HG02588 (cell line): ENCODE results near the gene MARCHF3.
A peak's percentile ranks its signal among the peaks of the same experiment; 100 is the strongest.
"Not testable (repeated sequence)": the region's sequence is repeated elsewhere in the genome, so short reads cannot be mapped to it uniquely, and the experiment has no call there.

Source experiments
- ATAC-seq: cut with Tn5 transposase; IDR thresholded peaks from one replicate; pipeline ENCODE4 v1.9.1; 2021; ENCODE audit warnings: mild to moderate bottlenecking, moderate library complexity; ENCODE audit not compliant: unreplicated experiment

MARCHF3 gene

DNA sequence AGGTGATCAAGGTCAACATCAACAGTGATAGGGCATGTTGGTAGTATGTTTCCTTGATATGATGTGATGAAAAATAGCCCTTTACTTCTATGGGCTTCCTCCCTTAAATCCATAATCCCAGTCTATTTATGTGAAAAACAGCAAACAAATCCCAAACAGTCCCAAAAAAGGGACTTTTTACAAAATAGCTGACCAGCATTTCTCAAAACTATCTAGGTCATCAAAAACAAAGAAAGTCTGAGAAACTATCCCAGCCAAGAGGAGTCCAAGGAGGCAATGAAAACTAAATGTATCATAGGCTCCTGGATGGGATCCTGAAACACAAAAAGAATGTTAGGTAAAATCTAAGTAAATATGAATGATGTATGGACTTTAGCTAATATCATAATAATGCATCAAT, 71.2 kb downstream of the MARCHF3 start:
- ATAC-seq: no peak

- no peak for ATAC-seq
Measured at GRCh38 chr5:126956991-126957390, 73.4 kb downstream of the MARCHF3 start.

GRCh38 chr5:126954981-126955380, 75.4 kb downstream of the MARCHF3 start:
- ATAC-seq: no peak

- no peak for ATAC-seq
Measured at GRCh38 chr5:126953640-126954039, 76.7 kb downstream of the MARCHF3 start.

DNA sequence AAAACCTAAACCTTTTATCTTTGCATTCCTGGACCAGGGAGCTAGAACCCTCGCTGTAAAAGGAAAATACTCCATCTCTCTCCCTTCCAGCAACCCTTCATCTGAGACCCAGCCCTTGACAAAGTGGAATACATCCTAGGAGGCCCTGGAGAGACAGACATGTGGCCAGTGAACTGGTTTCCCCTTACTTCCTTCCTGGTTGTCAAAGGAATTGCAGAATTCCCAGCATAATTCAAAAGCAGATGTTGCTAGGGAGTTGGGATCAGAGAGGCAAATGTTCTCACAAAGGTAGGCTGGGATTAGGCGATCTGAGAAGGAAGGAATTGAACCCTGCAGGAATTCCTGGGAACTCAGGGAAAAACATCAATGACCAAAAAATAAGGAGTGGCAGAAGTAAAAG, 80.9 kb downstream of the MARCHF3 start:
- no peak for ATAC-seq

DNA sequence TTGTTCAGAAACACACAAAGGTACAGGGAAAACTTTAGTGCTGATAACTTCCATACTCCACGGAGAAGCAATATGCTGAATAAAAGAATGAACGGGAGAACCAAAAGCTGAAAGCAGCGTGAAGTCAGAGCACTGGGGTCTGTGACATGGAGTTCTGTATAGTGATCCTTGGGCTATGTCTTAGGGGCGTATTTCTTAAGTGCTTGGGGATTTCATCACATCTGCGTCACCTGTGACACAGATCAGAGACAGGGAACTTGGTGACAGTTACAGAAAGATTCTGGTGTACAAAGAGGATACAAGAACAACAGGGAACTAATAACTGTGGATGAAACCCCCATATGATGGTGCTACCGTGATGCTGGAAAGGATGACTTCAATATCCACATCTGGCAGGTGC, 81.9 kb downstream of the MARCHF3 start:
- ATAC-seq: no peak

- ATAC-seq: no peak
Measured at GRCh38 chr5:126948011-126948355, 82.4 kb downstream of the MARCHF3 start.

- ATAC-seq: peak; percentile 91
Measured at GRCh38 chr5:126947146-126948010, 83.0 kb downstream of the MARCHF3 start.

DNA sequence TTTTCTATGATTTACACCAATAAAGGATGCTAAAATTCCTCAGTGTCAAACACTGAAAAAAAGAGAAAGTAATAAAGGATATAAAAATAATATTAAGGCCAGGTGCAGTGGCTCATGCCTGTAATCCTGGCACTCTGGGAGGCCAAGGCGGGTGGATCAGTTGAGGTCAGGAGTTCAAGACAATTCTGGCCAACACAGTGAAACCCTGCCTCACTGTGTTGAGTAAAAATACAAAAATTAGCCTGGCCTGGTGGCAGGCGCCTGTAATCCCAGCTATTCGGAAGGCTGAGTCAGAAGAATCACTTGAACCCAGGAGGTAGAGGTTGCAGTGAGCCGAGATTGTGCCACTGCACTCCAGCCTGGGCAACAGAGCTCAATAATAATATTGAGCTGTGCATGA, 87.5 kb downstream of the MARCHF3 start:
- ATAC-seq: not testable (repeated sequence)

- ATAC-seq: no peak
Measured at GRCh38 chr5:126941403-126941802, 89.0 kb downstream of the MARCHF3 start.

DNA sequence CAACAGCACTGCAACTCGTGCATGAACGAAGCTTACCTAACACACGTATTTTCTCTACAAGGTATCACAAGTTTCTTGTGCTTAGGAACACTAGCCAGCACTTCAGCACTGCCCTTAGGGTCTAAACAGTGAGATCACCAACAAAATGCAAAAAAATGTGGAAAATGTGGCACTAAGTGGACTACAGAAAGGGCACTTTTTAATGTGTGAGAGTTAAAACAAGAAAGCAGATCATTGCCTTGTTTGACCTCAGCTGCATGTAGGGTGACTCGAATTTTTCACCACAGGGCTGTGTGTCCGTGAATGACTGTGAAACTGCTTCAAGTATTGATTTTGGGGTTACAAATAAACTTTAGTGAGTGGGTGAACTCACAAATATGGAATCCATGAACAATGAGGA, 90.5 kb downstream of the MARCHF3 start:
- no peak for ATAC-seq

GRCh38 chr5:126938466-126938865, 91.9 kb downstream of the MARCHF3 start:
- no peak for ATAC-seq

- no peak for ATAC-seq
Measured at GRCh38 chr5:126937771-126938170, 92.6 kb downstream of the MARCHF3 start.

DNA sequence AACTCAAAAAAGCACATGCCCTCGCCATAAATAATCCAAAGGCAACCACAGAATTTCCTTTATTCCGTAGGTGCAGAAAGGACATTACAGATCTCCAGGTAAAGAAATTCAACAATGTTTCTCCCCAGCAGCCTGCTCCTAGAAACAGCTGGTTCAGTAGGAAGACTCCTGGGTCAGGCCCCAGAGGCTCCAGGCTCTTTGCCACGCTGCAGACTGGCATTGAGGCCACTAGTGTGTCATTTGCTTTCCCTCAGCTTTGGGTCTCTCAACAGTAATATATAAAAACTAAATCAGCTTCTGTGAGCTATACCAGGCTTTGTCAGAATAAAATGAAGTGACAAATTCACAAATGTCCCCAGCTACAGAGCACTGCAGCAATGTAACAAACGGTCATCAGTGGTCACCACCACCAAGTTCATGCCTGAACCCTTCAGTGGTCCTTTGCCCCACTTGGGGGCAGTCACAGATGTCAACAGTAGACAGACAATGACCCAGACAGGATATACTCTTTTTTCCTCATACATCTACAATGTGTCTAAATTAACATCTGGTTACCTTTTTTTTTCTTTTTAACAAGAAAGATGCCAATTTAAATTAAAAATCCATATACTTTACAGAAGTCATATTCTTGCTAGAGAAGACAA, 93.5 kb downstream of the MARCHF3 start:
- ATAC-seq: no peak

DNA sequence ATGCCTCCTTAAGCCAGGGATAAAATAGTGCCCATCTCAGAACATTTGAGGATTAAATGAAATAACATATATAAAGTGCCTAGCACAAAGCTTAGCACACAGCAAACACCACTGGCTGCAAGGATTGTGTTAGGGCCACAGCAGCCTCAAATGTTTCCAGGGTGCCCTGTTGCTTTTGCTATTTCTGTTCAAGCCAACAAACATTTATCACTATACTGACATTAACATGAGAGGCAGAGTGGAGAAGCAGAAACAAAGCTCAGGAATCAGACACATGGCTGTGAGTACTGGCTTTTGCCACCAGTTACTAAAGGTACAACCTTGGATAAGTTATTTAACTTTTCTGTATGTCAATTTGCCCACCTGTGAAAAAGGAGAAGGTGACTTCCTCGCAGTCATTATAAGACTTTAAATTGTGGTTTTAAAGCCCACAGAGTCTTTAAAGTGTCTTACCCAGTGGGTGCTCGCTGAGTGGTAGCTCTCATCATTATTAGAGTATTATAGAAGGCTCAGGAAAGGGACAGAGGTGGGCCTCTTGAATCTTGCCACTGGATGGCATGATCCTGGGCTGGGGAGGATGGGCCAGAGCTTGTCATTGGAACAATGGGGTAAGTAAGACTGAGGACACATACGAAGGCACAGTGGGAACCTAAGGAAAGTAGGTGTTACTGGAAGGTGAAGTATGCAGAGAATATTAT, 98.2 kb downstream of the MARCHF3 start:
- ATAC-seq: no peak

DNA sequence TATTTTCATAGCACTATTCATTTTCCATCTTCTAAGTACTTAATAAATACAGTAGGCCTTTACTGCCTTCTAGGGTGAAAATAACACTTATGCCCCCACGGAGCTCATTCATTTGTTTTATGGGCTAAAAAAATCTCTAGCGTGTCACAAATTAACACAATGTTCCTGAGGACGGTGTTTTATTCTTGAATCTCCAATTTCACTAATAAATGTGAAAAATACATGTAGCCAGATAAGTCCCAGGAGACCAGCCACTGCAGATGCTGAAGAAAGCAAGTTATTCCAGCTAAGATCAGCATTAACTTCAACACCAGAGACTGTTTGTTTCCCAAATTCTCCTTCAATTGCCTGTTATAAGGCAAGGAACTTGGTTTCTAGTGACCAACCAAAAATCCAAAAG, 102.3 kb downstream of the MARCHF3 start:
- ATAC-seq: no peak

DNA sequence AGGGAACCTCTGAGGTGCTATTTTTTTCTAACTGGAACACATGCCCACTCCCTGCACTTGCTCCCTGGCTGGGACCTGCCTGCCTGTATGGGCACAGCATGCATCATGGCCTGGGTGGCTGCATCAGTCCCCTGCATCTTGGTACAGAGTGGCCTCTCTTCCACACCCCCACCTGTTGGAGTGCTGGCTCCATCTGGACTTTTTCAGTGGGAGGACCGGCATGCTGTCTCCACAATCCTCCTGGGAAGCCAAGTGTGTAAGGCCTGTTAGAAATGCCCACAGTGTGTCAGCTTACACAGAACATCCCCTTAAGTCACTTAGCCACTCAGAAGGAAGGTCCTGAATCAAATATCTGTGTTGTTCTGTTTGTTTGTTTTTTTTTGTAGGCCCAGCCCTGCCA, 102.9 kb downstream of the MARCHF3 start:
- ATAC-seq: no peak

DNA sequence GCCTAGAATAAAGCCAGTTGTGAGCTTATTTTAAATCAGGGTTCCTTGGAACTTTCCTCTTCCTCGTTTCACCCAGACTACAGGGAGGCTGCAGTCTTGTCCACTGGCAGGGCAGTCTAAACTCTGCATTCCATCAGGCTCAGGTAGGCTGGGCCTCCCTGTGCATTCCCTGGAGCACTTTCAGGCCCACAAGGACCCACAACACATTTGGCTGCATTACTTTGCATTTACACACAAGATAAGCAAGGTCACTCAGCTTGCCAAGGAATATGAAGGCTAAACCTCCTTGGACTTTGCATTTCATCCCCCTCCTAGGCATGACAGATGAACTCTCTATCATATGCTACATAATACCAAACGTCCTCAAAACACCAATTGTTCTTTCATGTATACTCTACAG, 104.2 kb downstream of the MARCHF3 start:
- no peak for ATAC-seq

- ATAC-seq: no peak
Measured at GRCh38 chr5:126925482-126925881, 104.9 kb downstream of the MARCHF3 start.

DNA sequence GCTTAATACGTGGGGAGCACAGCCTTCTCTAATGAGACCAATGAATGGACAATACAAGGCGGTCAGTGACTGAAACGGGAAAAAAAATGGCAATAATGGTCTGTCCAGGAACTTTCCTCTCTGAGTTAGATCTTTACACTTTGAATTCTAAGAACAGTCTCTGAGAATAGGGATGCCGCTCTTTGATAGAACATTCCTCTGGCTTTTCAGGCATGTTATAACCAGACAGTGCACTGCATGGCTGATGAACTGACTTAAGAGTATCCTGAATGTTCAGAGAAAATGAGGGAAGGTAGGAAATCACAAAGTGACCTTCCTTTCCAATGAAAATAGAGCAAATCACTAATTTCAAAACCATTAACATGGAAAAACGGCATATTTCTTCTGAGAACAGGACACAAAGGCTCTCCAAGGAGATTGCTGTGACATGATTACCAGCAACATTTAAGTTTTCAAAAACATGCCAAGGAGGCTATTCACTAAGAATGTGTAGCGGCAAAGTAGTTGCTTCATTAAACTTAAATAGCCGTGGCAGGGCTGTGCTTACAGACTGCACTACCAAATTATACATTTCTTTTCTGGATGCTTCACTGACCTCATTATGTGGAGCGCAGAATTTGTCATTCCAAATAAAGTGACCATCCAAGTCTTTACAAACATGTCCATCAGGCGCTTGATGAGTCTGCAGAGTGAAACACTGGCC, 105.9 kb downstream of the MARCHF3 start:
- ATAC-seq: no peak
